Measurements from ENCODE around the gene SRSF5. TPM values are rescaled to one million over a fixed set of nuclear protein-coding genes. Genes with fewer than 3 reads are reported as not detected.

The SRSF5 gene
- total and polyA plus RNA-seq, 2 of the 8 experiments (the other 6 are each of a cell fraction or from before 2014, with no cell fraction given): 101 to 238 TPM

GRCh38 chr14:69820991-69821390 is 54.0 kb downstream of the SRSF5 start:
- H3K23me2 ChIP-seq (ENCODE audit: low read depth, low read length): no peaks in the 10 kb centered on the region; the same call in 1 of the 2 replicates
- H2BK5ac ChIP-seq (ENCODE audit: low read depth, low read length): no peak overlapping the region
- H3K4me1 ChIP-seq (replicated peaks in 1 of 4; ENCODE audit: control insufficient read depth in 3 of 4, insufficient read depth in 4 of 4, low read length in 3 of 4): no peaks in the 10 kb centered on the region
- no peak overlapping the region for H3K27ac ChIP-seq (ENCODE audit: low read depth, low read length)
- ChIA-PET POLR2A (ENCODE audit: partially characterized antibody) (no interaction called here), CTCF (ENCODE audit: partially characterized antibody) (interaction anchor here (1.0 to 11.2 kb wide), 4 partner anchors 192 to 253 kb away, joined by 4 to 132 read pairs (median 16); no protein-coding TSS in a partner anchor)
- H4K91ac ChIP-seq (replicated peaks; ENCODE audit: insufficient read length, low read length): no peak overlapping the region
- H3K18ac ChIP-seq (ENCODE audit: extremely low read depth, low read length): no peak overlapping the region
- H4K20me1 ChIP-seq (replicated peaks in 1 of 2; ENCODE audit: control insufficient read depth in 1 of 2, insufficient read depth in 2 of 2, low read length in 2 of 2): no peaks in the 10 kb centered on the region
- H2BK15ac ChIP-seq (ENCODE audit: low read length): no peak overlapping the region
- H3K4ac ChIP-seq (replicated peaks; ENCODE audit: insufficient read length, low read depth, low read length): no peak overlapping the region
- no peak overlapping the region for H2BK120ac ChIP-seq (replicated peaks; ENCODE audit: low read depth, low read length)
- H3K9ac ChIP-seq (replicated peaks in 1 of 4; ENCODE audit: extremely low read depth in 1 of 4, low read depth in 3 of 4, low read length in 3 of 4): no peak overlapping the region
- no peaks in the 10 kb centered on the region for H3K36me3 ChIP-seq (ENCODE audit: control insufficient read depth in 2 of 4, insufficient read depth in 4 of 4, low read length in 3 of 4)
- H3K4me2 ChIP-seq (ENCODE audit: insufficient read depth in 1 of 2, low read depth in 2 of 2, low read length in 2 of 2): no peak overlapping the region
- H3K23ac ChIP-seq (ENCODE audit: insufficient read length): no peak overlapping the region
- H2BK12ac ChIP-seq (ENCODE audit: low read depth, low read length): no peak overlapping the region
- no peak overlapping the region for H4K5ac ChIP-seq (ENCODE audit: insufficient read length, low read depth, low read length)
- no peak overlapping the region for H4K8ac ChIP-seq (ENCODE audit: extremely low read depth, insufficient read depth, low read length)
- DNase-seq (ENCODE audit: low read depth in 1 of 2, low spot score in 2 of 2): no peak
- no peak for FAIRE-seq
- H3K4me3 ChIP-seq (ENCODE audit: extremely low read depth in 1 of 4, insufficient read depth in 2 of 4, low read depth in 3 of 4, low read length in 4 of 4): no peak overlapping the region
- no peak overlapping the region for H2AK5ac ChIP-seq (ENCODE audit: low read depth, low read length)
- no peak overlapping the region for H2BK20ac ChIP-seq (ENCODE audit: low read length)
- TF ChIP-seq PHF8 (conservative IDR thresholded peaks at IDR 0.05; ENCODE audit: low read depth, low read length) (no peak), CBX8 (IDR thresholded peaks at IDR 0.05; ENCODE audit: borderline replicate concordance, low read depth, low read length) (no peak), SIX5 (IDR thresholded peaks at IDR 0.05; ENCODE audit: low read depth, low read length) (no peak), POLR2AphosphoS5 (IDR thresholded peaks at IDR 0.05; ENCODE audit: low read depth, low read length) (no peak), RXRA (IDR thresholded peaks at IDR 0.05; ENCODE audit: insufficient read depth, low read depth, low read length) (no peak), SAP30 (IDR thresholded peaks at IDR 0.05; ENCODE audit: insufficient read depth, insufficient replicate concordance, low read length) (no peak), RNF2 (IDR thresholded peaks at IDR 0.05; ENCODE audit: borderline replicate concordance, low read depth, low read length, missing control alignments, poor library complexity, severe bottlenecking) (no peak), BRCA1 (IDR thresholded peaks at IDR 0.05; ENCODE audit: low read depth, low read length) (no peak), RAD21 (IDR thresholded peaks at IDR 0.05 in 1 of 2, conservative IDR thresholded peaks at IDR 0.05 in 1 of 2; ENCODE audit: low read depth in 2 of 2, low read length in 2 of 2) (no peak)
- H2AFZ ChIP-seq (ENCODE audit: low read length): no peak overlapping the region
- WGBS, 2 experiments (ENCODE audit: extremely low coverage in 1 of 2, insufficient coverage in 1 of 2, insufficient read length in 1 of 2, insufficient replicate concordance in 2 of 2, low coverage in 1 of 2, low lambda C conversion rate in 2 of 2, missing lambda C conversion rate in 1 of 2): 92% methylated on average over 2 of the region's 2 CpGs; no CpG with 5 or more reads in 1 of the 2 experiments
- no peaks in the 10 kb centered on the region for H3K9me3 ChIP-seq (ENCODE audit: insufficient read depth in 2 of 2, low read depth in 1 of 2, low read length in 1 of 2)
- H3K79me2 ChIP-seq (ENCODE audit: control insufficient read depth in 1 of 2, insufficient read depth in 2 of 2, low read length in 2 of 2): no peaks in the 10 kb centered on the region
- H3K56ac ChIP-seq (replicated peaks; ENCODE audit: insufficient read length, low read depth, low read length): no peak overlapping the region
- no peaks in the 10 kb centered on the region for H3K27me3 ChIP-seq (replicated peaks in 1 of 4; ENCODE audit: control insufficient read depth in 3 of 4, extremely low read depth in 1 of 4, insufficient read depth in 3 of 4, low read length in 3 of 4)
- no peak overlapping the region for H3K14ac ChIP-seq (ENCODE audit: insufficient read length)
- H3K79me1 ChIP-seq (ENCODE audit: low read depth, low read length): no peaks in the 10 kb centered on the region

Data from H1 (cell line).